PC-3 (cell line): Measurements from ENCODE around the gene SYCP1. TPM values are rescaled to one million over a fixed set of nuclear protein-coding genes. Genes with fewer than 3 reads are reported as not detected.

Source experiments
- ATAC-seq: fragments of 200-7000 bp; cut with Tn5 transposase; 2 replicates; pipeline ENCODE4 v1.9.1; 2020; ENCODE audit warnings: mild to moderate bottlenecking, moderate library complexity
- BruUV-seq: library from RNA; stranded (reverse); fragments of 400-500 nt; replicated peaks from 2 replicates; lab custom pipeline; 2021; lab: Mats Ljungman, UMichigan
- CTCF ChIA-PET: fragments of 300-600 bp; sonication (Branson Sonifier 250); formaldehyde crosslinking; loops from one replicate; lab custom pipeline; 2022; ENCODE audit warnings: antibody characterized with exemption; lab: Charles Lee
- POLR2A ChIA-PET: fragments of 300-600 bp; sonication (Branson Sonifier 250); formaldehyde crosslinking; loops from one replicate; lab custom pipeline; 2022; ENCODE audit warnings: antibody characterized with exemption; ENCODE audit not compliant: unreplicated experiment; lab: Charles Lee
- DNase-seq: peaks from one replicate; pipeline ENCODE4 v3.0.0-alpha.2; 2015
- H2AFZ ChIP-seq: fragments of 300-600 bp; sonication (generic); 2 replicates; pipeline ENCODE4 v1.6.0; 2016; ENCODE audit warnings: antibody characterized with exemption, low read length
- H3F3A ChIP-seq: fragments of 300-600 bp; sonication (generic); one replicate; pipeline ENCODE4 v1.6.0; 2017; ENCODE audit warnings: antibody characterized with exemption, low read length, control low read depth, mild to moderate bottlenecking; ENCODE audit not compliant: unreplicated experiment
- H3K27ac ChIP-seq: fragments of 300-600 bp; sonication (generic); 2 replicates; pipeline ENCODE4 v1.5.1; 2016; ENCODE audit warnings: mild to moderate bottlenecking, low read length
- H3K27me3 ChIP-seq: fragments of 300-600 bp; sonication (generic); 2 replicates; pipeline ENCODE4 v1.6.1; 2016; ENCODE audit warnings: low read length, mixed read lengths
- H3K36me3 ChIP-seq: fragments of 300-600 bp; sonication (generic); 2 replicates; pipeline ENCODE4 v1.6.1; 2016; ENCODE audit warnings: low read depth, mixed run types, low read length, mixed read lengths
- H3K4me1 ChIP-seq: fragments of 300-600 bp; sonication (generic); 2 replicates; pipeline ENCODE4 v1.5.1; 2016; ENCODE audit warnings: low read length; ENCODE audit not compliant: insufficient read depth
- H3K4me2 ChIP-seq: fragments of 300-600 bp; sonication (generic); 2 replicates; pipeline ENCODE4 v1.6.0; 2016; ENCODE audit warnings: low read length
- H3K4me3 ChIP-seq: fragments of 300-600 bp; sonication (generic); 2 replicates; pipeline ENCODE4 v1.5.1; 2016; ENCODE audit warnings: mild to moderate bottlenecking, low read length, mixed read lengths
- H3K79me2 ChIP-seq: fragments of 300-600 bp; sonication (generic); 2 replicates; pipeline ENCODE4 v1.6.1; 2017; ENCODE audit warnings: low read length, mixed read lengths
- H3K9ac ChIP-seq: fragments of 300-600 bp; sonication (generic); 2 replicates; pipeline ENCODE4 v1.6.0; 2016; ENCODE audit warnings: mild to moderate bottlenecking, low read length
- H3K9me2 ChIP-seq: fragments of 300-600 bp; sonication (generic); replicated peaks from 2 replicates; pipeline ENCODE4 v1.6.1; 2016; ENCODE audit warnings: mixed run types, low read length, mixed read lengths
- H3K9me3 ChIP-seq: fragments of 300-600 bp; sonication (generic); 2 replicates; pipeline ENCODE4 v1.6.1; 2016; ENCODE audit warnings: low read length, mixed read lengths
- H4K20me1 ChIP-seq: fragments of 300-600 bp; sonication (generic); 2 replicates; pipeline ENCODE4 v1.6.1; 2016; ENCODE audit warnings: low read length, mixed read lengths
- EZH2 ChIP-seq: fragments of 300-600 bp; sonication (generic); IDR thresholded peaks from one replicate; pipeline ENCODE4 v1.6.1; 2017; ENCODE audit warnings: antibody characterized with exemption, mild to moderate bottlenecking, low read length; ENCODE audit not compliant: unreplicated experiment
- EZH2phosphoT487 ChIP-seq: fragments of 300-600 bp; sonication (generic); IDR thresholded peaks from 2 replicates; pipeline ENCODE4 v1.6.1; 2018; ENCODE audit warnings: mild to moderate bottlenecking, antibody characterized with exemption, low read length, borderline replicate concordance
- intact Hi-C: fragments of 100-400 bp; cut with micrococcal nuclease; formaldehyde crosslinking; loops from 2 replicates; pipeline ENCODE4 v1.9.0; 2023
- total RNA-seq: library from RNA; depleted of rRNA; stranded (reverse); fragments of >200 nt; gene quantifications from 2 replicates; pipeline ENCODE4 v1.2.3, GENCODE V29; 2014
- TF ChIP-seq, protein P1 (sequence below): fragments of 300-600 bp; sonication (generic); conservative IDR thresholded peaks from 2 replicates; pipeline ENCODE4 v1.5.1; 2017; ENCODE audit warnings: antibody characterized with exemption, low read depth, mild to moderate bottlenecking, low read length

SYCP1 gene
- total RNA-seq, 1 experiment from 2014 or later = not detected

DNA sequence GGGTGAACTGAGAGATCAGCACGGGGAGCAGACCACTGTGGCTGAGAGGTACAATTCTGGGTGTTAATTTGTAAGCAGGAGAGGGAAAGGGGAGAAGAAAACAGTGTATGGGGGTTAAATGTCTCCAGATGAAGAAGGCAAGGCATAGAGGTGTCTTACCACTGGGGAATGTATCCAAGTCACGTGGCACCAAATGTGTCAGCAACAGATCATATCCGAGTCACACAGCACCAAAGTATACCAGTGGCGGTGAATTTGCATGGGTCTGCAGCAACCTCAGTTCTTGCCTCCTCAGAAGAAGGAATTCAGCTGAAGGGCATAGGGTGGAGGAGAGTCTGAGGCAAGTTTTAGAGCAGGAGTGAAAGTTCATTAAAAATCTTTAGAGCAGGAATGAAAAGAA, 21.2 kb upstream of the SYCP1 start:
- Histone ChIP-seq H3K79me2 (no peaks in the 10 kb centered on the region), H3F3A (no peaks in the 10 kb centered on the region), H3K4me1 (no peaks in the 10 kb centered on the region), H3K4me2 (no peak overlapping the region), H3K9me3 (no peaks in the 10 kb centered on the region), H3K27ac (no peak overlapping the region), H3K27me3 (peaks cover 26% of the 10 kb centered on the region), H3K9me2 (no peaks in the 10 kb centered on the region), H2AFZ (no peak overlapping the region), H3K9ac (no peak overlapping the region), H3K36me3 (no peaks in the 10 kb centered on the region), H3K4me3 (no peak overlapping the region), H4K20me1 (no peaks in the 10 kb centered on the region)
- DNase-seq = peak; percentile 43
- BruUV-seq = no TSS peak
- ATAC-seq = peak; percentile 29; the same call in 1 of the 2 replicates
- no peak for TF ChIP-seq EZH2phosphoT487
- TF ChIP-seq, protein P1, sequence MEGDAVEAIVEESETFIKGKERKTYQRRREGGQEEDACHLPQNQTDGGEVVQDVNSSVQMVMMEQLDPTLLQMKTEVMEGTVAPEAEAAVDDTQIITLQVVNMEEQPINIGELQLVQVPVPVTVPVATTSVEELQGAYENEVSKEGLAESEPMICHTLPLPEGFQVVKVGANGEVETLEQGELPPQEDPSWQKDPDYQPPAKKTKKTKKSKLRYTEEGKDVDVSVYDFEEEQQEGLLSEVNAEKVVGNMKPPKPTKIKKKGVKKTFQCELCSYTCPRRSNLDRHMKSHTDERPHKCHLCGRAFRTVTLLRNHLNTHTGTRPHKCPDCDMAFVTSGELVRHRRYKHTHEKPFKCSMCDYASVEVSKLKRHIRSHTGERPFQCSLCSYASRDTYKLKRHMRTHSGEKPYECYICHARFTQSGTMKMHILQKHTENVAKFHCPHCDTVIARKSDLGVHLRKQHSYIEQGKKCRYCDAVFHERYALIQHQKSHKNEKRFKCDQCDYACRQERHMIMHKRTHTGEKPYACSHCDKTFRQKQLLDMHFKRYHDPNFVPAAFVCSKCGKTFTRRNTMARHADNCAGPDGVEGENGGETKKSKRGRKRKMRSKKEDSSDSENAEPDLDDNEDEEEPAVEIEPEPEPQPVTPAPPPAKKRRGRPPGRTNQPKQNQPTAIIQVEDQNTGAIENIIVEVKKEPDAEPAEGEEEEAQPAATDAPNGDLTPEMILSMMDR = no peak
- TF ChIP-seq EZH2 = no peak
- ChIA-PET POLR2A (no interaction called here), CTCF (no interaction called here)
- intact Hi-C loops = no loop called here

DNA sequence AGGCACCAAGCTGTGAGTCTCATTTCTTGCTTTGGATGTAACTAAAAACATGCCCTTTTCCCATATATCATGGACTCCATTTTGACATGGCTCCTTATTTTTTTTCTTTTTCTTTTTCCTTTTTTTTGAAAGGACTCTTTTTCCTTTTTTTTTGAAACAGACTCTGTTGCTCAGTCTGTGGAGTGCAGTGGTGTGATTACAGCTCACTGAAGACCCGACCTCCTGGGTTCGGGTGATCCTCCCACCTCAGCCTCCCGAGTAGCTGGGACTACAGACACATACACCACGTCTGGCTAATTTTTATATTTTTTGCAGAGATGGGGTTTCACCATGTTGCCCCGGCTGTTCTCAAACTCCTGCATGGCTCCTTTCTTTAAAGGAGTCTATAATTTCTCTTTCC, 10.4 kb upstream of the SYCP1 start:
- no TSS peak for BruUV-seq
- no peak overlapping the region for H3K4me2 ChIP-seq
- no peaks in the 10 kb centered on the region for H3K36me3 ChIP-seq
- no peak overlapping the region for H2AFZ ChIP-seq
- DNase-seq (no peak), ATAC-seq (no peak)
- H3F3A ChIP-seq = no peaks in the 10 kb centered on the region
- ChIA-PET POLR2A (no interaction called here), CTCF (no interaction called here)
- H3K79me2 ChIP-seq = no peaks in the 10 kb centered on the region
- H3K27ac ChIP-seq = no peak overlapping the region
- H3K4me3 ChIP-seq = no peak overlapping the region
- intact Hi-C loops = no loop called here
- H3K9me2 ChIP-seq = no peaks in the 10 kb centered on the region
- H3K9ac ChIP-seq = no peak overlapping the region
- no peak for TF ChIP-seq EZH2
- TF ChIP-seq, protein P1 = no peak
- no peak for TF ChIP-seq EZH2phosphoT487
- no peaks in the 10 kb centered on the region for H3K4me1 ChIP-seq
- no peaks in the 10 kb centered on the region for H4K20me1 ChIP-seq
- peaks cover 84% of the 10 kb centered on the region for H3K27me3 ChIP-seq
- no peaks in the 10 kb centered on the region for H3K9me3 ChIP-seq

DNA sequence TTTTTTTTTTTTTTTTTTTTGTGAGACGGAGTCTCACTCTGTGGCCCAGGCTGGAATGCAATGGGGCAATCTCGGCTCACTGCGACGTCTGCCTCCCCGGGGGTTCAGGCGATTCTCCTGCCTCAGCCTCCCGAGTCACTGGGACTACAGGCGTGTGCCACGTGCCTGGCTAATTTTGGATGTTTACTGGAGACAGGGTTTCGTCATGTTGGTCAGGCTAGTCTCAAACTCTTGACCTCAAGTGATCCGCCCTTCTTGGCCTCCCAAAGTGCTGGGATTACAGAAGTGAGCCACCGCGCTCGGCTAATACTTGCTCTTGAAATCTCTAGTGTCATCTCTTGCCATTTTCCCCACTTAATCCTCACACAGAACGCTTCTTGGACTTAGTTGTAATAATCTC, 1.1 kb upstream of the SYCP1 start:
- Histone ChIP-seq H3K4me3 (no peak overlapping the region), H3K4me2 (no peak overlapping the region), H3K27ac (no peak overlapping the region), H3K9me2 (no peaks in the 10 kb centered on the region), H3K9ac (no peak overlapping the region), H3K79me2 (no peaks in the 10 kb centered on the region), H4K20me1 (no peaks in the 10 kb centered on the region), H3K4me1 (no peaks in the 10 kb centered on the region), H3F3A (no peaks in the 10 kb centered on the region), H2AFZ (no peak overlapping the region), H3K9me3 (no peaks in the 10 kb centered on the region), H3K36me3 (no peaks in the 10 kb centered on the region), H3K27me3 (peaks cover 85% of the 10 kb centered on the region)
- DNase-seq = no peak
- TF ChIP-seq, protein P1 = no peak
- no peak for TF ChIP-seq EZH2
- no peak for TF ChIP-seq EZH2phosphoT487
- ChIA-PET POLR2A (no interaction called here), CTCF (no interaction called here)
- no TSS peak for BruUV-seq
- ATAC-seq = no peak
- intact Hi-C loops = no loop called here
